IMR-90 (cell line): Measurements from ENCODE around the gene GADD45A. TPM values are rescaled to one million over a fixed set of nuclear protein-coding genes. Genes with fewer than 3 reads are reported as not detected.

Experiments
- ATAC-seq: fragments of 200-7000 bp; cut with Tn5 transposase; 2 replicates; pipeline ENCODE4 v1.9.1; 2020; ENCODE audit warnings: low read depth, mild to moderate bottlenecking, moderate library complexity
- BruUV-seq: library from RNA; stranded (reverse); fragments of 400-500 nt; replicated peaks from 2 replicates; lab custom pipeline; 2021; lab: Mats Ljungman, UMichigan
- CTCF ChIA-PET: fragments of 300-600 bp; formaldehyde crosslinking; extraction: SDS; loops from one replicate; lab custom pipeline; 2021; ENCODE audit warnings: antibody characterized with exemption; lab: Yijun Ruan, JAX
- POLR2A ChIA-PET: fragments of 300-600 bp; sonication (Branson Sonifier 250); formaldehyde crosslinking; loops from one replicate; lab custom pipeline; 2022; ENCODE audit warnings: antibody characterized with exemption; ENCODE audit not compliant: unreplicated experiment; lab: Charles Lee
- DNase-seq: peaks from one replicate; pipeline ENCODE4 v3.0.0; 2013
- H2AFZ ChIP-seq: replicated peaks from 2 replicates; pipeline ENCODE3; 2013; ENCODE audit warnings: low read length, mild to moderate bottlenecking; ENCODE audit not compliant: poor library complexity
- H2AK5ac ChIP-seq: 2 replicates; pipeline ENCODE4 v1.6.1; 2013; ENCODE audit warnings: low read depth, low read length, inconsistent platforms
- H2AK9ac ChIP-seq: replicated peaks from 2 replicates; pipeline ENCODE3; 2013; ENCODE audit warnings: mild to moderate bottlenecking, low read depth, low read length, moderate library complexity; ENCODE audit not compliant: poor library complexity
- H2BK120ac ChIP-seq: 2 replicates; pipeline ENCODE4 v1.6.1; 2013; ENCODE audit warnings: low read depth, low read length, inconsistent platforms
- H2BK15ac ChIP-seq: 3 replicates; pipeline ENCODE4 v1.6.1; 2013; ENCODE audit warnings: low read depth, low read length, inconsistent platforms
- H2BK20ac ChIP-seq: 2 replicates; pipeline ENCODE4 v1.6.1; 2013; ENCODE audit warnings: low read depth, mild to moderate bottlenecking, inconsistent platforms, low read length, moderate library complexity
- H2BK5ac ChIP-seq: 2 replicates; pipeline ENCODE4 v1.6.1; 2013; ENCODE audit warnings: mild to moderate bottlenecking, low read depth, low read length, inconsistent platforms; ENCODE audit not compliant: poor library complexity, severe bottlenecking
- H3K14ac ChIP-seq: replicated peaks from 2 replicates; pipeline ENCODE4 v1.6.1; 2013; ENCODE audit warnings: low read depth, low read length, inconsistent platforms
- H3K18ac ChIP-seq: 2 replicates; pipeline ENCODE4 v1.6.1; 2013; ENCODE audit warnings: low read depth, low read length, control low read depth
- H3K23ac ChIP-seq: 2 replicates; pipeline ENCODE4 v1.6.1; 2013; ENCODE audit warnings: low read depth, low read length, inconsistent platforms
- H3K27ac ChIP-seq: 2 replicates; pipeline ENCODE4 v1.5.1; 2013; ENCODE audit warnings: mild to moderate bottlenecking, control low read depth, low read length; ENCODE audit not compliant: insufficient read depth
- H3K27me3 ChIP-seq: 2 replicates; pipeline ENCODE4 v1.6.1; 2013; ENCODE audit warnings: low read length; ENCODE audit not compliant: control insufficient read depth, insufficient read depth
- H3K36me3 ChIP-seq: 2 replicates; pipeline ENCODE4 v1.6.1; 2013; ENCODE audit warnings: low read length, mixed read lengths; ENCODE audit not compliant: control insufficient read depth, insufficient read depth
- H3K4ac ChIP-seq: 2 replicates; pipeline ENCODE4 v1.6.1; 2013; ENCODE audit warnings: low read depth, low read length, inconsistent platforms
- H3K4me1 ChIP-seq: 2 replicates; pipeline ENCODE4 v1.6.1; 2013; ENCODE audit warnings: low read length, mixed read lengths; ENCODE audit not compliant: control insufficient read depth, insufficient read depth
- H3K4me2 ChIP-seq: 2 replicates; pipeline ENCODE4 v1.6.1; 2013; ENCODE audit warnings: low read depth, mild to moderate bottlenecking, control low read depth, low read length, moderate library complexity
- H3K4me3 ChIP-seq: 2 replicates; pipeline ENCODE4 v1.5.1; 2013; ENCODE audit warnings: low read depth, mild to moderate bottlenecking, control low read depth, low read length, moderate library complexity; ENCODE audit not compliant: insufficient read depth
- H3K56ac ChIP-seq: 2 replicates; pipeline ENCODE4 v1.6.1; 2013; ENCODE audit warnings: low read length, inconsistent platforms; ENCODE audit not compliant: insufficient read depth; ENCODE audit errors: extremely low read depth
- H3K79me1 ChIP-seq, 2 experiments: 2 replicates each; pipeline ENCODE4 v1.6.1; 2013; ENCODE audit warnings: low read length in 2 of 2, inconsistent platforms in 1 of 2, low read depth in 1 of 2
- H3K9ac ChIP-seq: 2 replicates; pipeline ENCODE4 v1.6.1; 2013; ENCODE audit warnings: low read depth, low read length, control low read depth
- H3K9me1 ChIP-seq: 2 replicates; pipeline ENCODE4 v1.6.1; 2013; ENCODE audit warnings: low read length, inconsistent platforms; ENCODE audit not compliant: insufficient read depth
- H3K9me3 ChIP-seq: 2 replicates; pipeline ENCODE4 v1.6.1; 2013; ENCODE audit warnings: low read length; ENCODE audit not compliant: control insufficient read depth, insufficient read depth
- H4K20me1 ChIP-seq: 2 replicates; pipeline ENCODE4 v1.6.1; 2013; ENCODE audit warnings: low read length, inconsistent platforms; ENCODE audit not compliant: insufficient read depth
- H4K5ac ChIP-seq: 2 replicates; pipeline ENCODE4 v1.6.1; 2013; ENCODE audit warnings: mild to moderate bottlenecking, low read depth, low read length, control low read depth
- H4K8ac ChIP-seq, 2 experiments: 2 replicates each; pipeline ENCODE4 v1.6.1; 2013; ENCODE audit warnings: low read depth in 2 of 2, low read length in 2 of 2, control low read depth in 1 of 2, inconsistent platforms in 1 of 2
- H4K91ac ChIP-seq: 2 replicates; pipeline ENCODE4 v1.6.1; 2013; ENCODE audit warnings: low read depth, low read length, inconsistent platforms; ENCODE audit not compliant: insufficient read depth
- BHLHE40 ChIP-seq: fragments of 150-350 bp; IDR thresholded peaks from 2 replicates; pipeline ENCODE4 v1.6.1; 2016; ENCODE audit warnings: mild to moderate bottlenecking, low read depth, low read length
- CEBPB ChIP-seq: IDR thresholded peaks from 2 replicates; pipeline ENCODE4 v1.6.1; 2012; ENCODE audit warnings: low read depth, low read length, improper control_type of control experiment
- CHD1 ChIP-seq: IDR thresholded peaks from 2 replicates; pipeline ENCODE4 v1.6.1; 2012; ENCODE audit warnings: low read depth, low read length, improper control_type of control experiment
- CTCF ChIP-seq: conservative IDR thresholded peaks from 2 replicates; pipeline ENCODE4 v1.5.1; 2012; ENCODE audit warnings: mild to moderate bottlenecking, low read depth, low read length, improper control_type of control experiment
- ELK1 ChIP-seq: fragments of 150-350 bp; IDR thresholded peaks from 2 replicates; pipeline ENCODE4 v1.6.1; 2016; ENCODE audit warnings: low read depth, mild to moderate bottlenecking, low read length, moderate library complexity, borderline replicate concordance
- MAFK ChIP-seq: IDR thresholded peaks from 2 replicates; pipeline ENCODE4 v1.6.1; 2012; ENCODE audit warnings: low read depth, low read length, improper control_type of control experiment
- NFE2L2 ChIP-seq: fragments of 150-350 bp; IDR thresholded peaks from 2 replicates; pipeline ENCODE4 v1.6.1; 2016; ENCODE audit warnings: low read depth, mild to moderate bottlenecking, low read length
- RAD21 ChIP-seq: IDR thresholded peaks from 2 replicates; pipeline ENCODE4 v1.6.1; 2012; ENCODE audit warnings: low read length, improper control_type of control experiment
- RCOR1 ChIP-seq: IDR thresholded peaks from 2 replicates; pipeline ENCODE4 v1.6.1; 2012; ENCODE audit warnings: mild to moderate bottlenecking, low read length, improper control_type of control experiment; ENCODE audit not compliant: insufficient replicate concordance
- RFX5 ChIP-seq: IDR thresholded peaks from 2 replicates; pipeline ENCODE4 v1.8.0; 2012; ENCODE audit warnings: low read depth, mild to moderate bottlenecking, low read length, moderate library complexity
- SMC3 ChIP-seq: fragments of 150-350 bp; IDR thresholded peaks from 2 replicates; pipeline ENCODE4 v1.6.1; 2016; ENCODE audit warnings: low read depth, mild to moderate bottlenecking, antibody characterized with exemption, low read length, moderate library complexity
- USF2 ChIP-seq: fragments of 150-350 bp; IDR thresholded peaks from 2 replicates; pipeline ENCODE4 v1.6.1; 2017; ENCODE audit warnings: mild to moderate bottlenecking, antibody characterized with exemption, low read length, low read depth
- WGBS, 2 experiments: methylation state at CpG; one replicate each; pipeline versions ENCODE4 v1.1.5 to v1.1.7; 2013; ENCODE audit warnings: missing lambda C conversion rate in 2 of 2; ENCODE audit not compliant: insufficient read length in 1 of 2; ENCODE audit errors: extremely low coverage in 2 of 2; 5-methylcytosine and 5-hydroxymethylcytosine counted together
- dilution Hi-C: fragments of 300-500 bp; cut with HindIII; formaldehyde crosslinking; loops from one replicate; pipeline ENCODE4 v1.14.3; 2018; ENCODE audit warnings: low sequenced_read_pairs; ENCODE audit not compliant: unreplicated experiment
- in situ Hi-C: fragments of 300-500 bp; cut with MboI; formaldehyde crosslinking; loops from 3 replicates; pipeline ENCODE4 v1.14.3; 2019; ENCODE audit warnings: low sequenced_read_pairs, inconsistent platforms, mixed read lengths
- intact Hi-C: fragments of 100-400 bp; cut with micrococcal nuclease; formaldehyde crosslinking; loops from 2 replicates; pipeline ENCODE4 v1.10.0; 2022
- polyA plus RNA-seq, 3 experiments: library from polyadenylated mRNA; depleted of rRNA; stranded (reverse); fragments of >200 nt; gene quantifications; 2 replicates each; pipeline ENCODE4 v1.2.3, GENCODE V29; 2012; ENCODE audit warnings: low replicate concordance in 1 of 3
- total RNA-seq: library from RNA; depleted of rRNA; stranded (reverse); fragments of >200 nt; gene quantifications from 2 replicates; pipeline ENCODE4 v1.2.3, GENCODE V29; 2012

Gene GADD45A
- total and polyA plus RNA-seq, 2 of the 4 experiments (the other 2 are of a cell fraction), result 10.9 to 114 TPM

GRCh38 chr1:67651031-67651430, 34.0 kb upstream of the GADD45A start:
- no peak overlapping the region for H2BK5ac ChIP-seq
- no peaks in the 10 kb centered on the region for H4K20me1 ChIP-seq
- in situ Hi-C loops (no loop called here), intact Hi-C loops (no loop called here), dilution Hi-C loops (no loop called here)
- H3K36me3 ChIP-seq, result no peaks in the 10 kb centered on the region
- no peak overlapping the region for H3K4me3 ChIP-seq
- peaks cover 8% of the 10 kb centered on the region for H3K9me1 ChIP-seq
- H3K9ac ChIP-seq, result no peak overlapping the region
- no peak overlapping the region for H2BK20ac ChIP-seq
- POLR2A ChIA-PET, result no interaction called here
- no CpG with 5 or more reads among the region's 3 CpGs for WGBS, 2 experiments
- H4K91ac ChIP-seq, result no peak overlapping the region
- H2AFZ ChIP-seq, result no peak overlapping the region
- no peak overlapping the region for H3K56ac ChIP-seq
- no peak overlapping the region for H4K8ac ChIP-seq
- 0 out of 2 replicates have a peak overlapping the region, but pooled peaks have one; percentile 33 for H2AK5ac ChIP-seq
- H2AK9ac ChIP-seq, result no peak overlapping the region
- DNase-seq (no peak), ATAC-seq (no peak)
- H3K18ac ChIP-seq, result peak overlapping the region; percentile 39; the same call in 1 of the 2 replicates
- H4K5ac ChIP-seq, result no peak overlapping the region
- no peak overlapping the region for H2BK15ac ChIP-seq
- no peaks in the 10 kb centered on the region for H3K27me3 ChIP-seq
- H3K4me1 ChIP-seq, result peaks cover 18% of the 10 kb centered on the region
- no peaks in the 10 kb centered on the region for H3K79me1 ChIP-seq
- H3K23ac ChIP-seq, result no peak overlapping the region
- BruUV-seq, result no TSS peak
- H3K4me2 ChIP-seq, result no peak overlapping the region
- no peak overlapping the region; the same call in 1 of the 2 replicates for H3K4ac ChIP-seq
- TF ChIP-seq BHLHE40 (no peak), CHD1 (no peak), SMC3 (no peak), ELK1 (no peak), RFX5 (no peak), RCOR1 (no peak), CTCF (no peak), NFE2L2 (no peak), USF2 (no peak), CEBPB (no peak), RAD21 (no peak), MAFK (no peak)
- H3K27ac ChIP-seq, result no peak overlapping the region
- no peak overlapping the region for H3K14ac ChIP-seq
- CTCF ChIA-PET, result no interaction called here
- H3K9me3 ChIP-seq, result no peaks in the 10 kb centered on the region
- 0 out of 2 replicates have a peak overlapping the region, but pooled peaks have one; percentile 1 for H2BK120ac ChIP-seq
